NCI-H510A treated with DMSO at 0.1 percent for 48 hours (cell line): ENCODE data around the gene PRPF40B.
A peak's percentile ranks its signal among the peaks of the same experiment; 100 is the strongest.
"Not testable (repeated sequence)": the region's sequence is repeated elsewhere in the genome, so short reads cannot be mapped to it uniquely, and the experiment has no call there.

Experiments used
- DNase-seq: peaks from one replicate; lab custom pipeline; 2025; lab: John Stamatoyannopoulos, UW

PRPF40B gene

GRCh38 chr12:49623142-49623904 lies at the start of gene PRPF40B:
PRPF40B (plus strand) TSS chr12:49623561; CDS start chr12:49623591, 30 bp downstream.
- DNase-seq = peak; percentile 91

GRCh38 chr12:49577589-49578315 lies 45.6 kb upstream of the PRPF40B start:
- DNase-seq = no peak

GRCh38 chr12:49578471-49579112 lies 44.8 kb upstream of the PRPF40B start:
- no peak for DNase-seq

GRCh38 chr12:49580572-49581535 lies 42.5 kb upstream of the PRPF40B start:
- DNase-seq = peak; percentile 82

GRCh38 chr12:49582201-49582600 lies 41.2 kb upstream of the PRPF40B start:
- no peak for DNase-seq

- no peak for DNase-seq
These were observed 40.5 kb upstream of the PRPF40B start for GRCh38 chr12:49582850-49583249.

GRCh38 chr12:49583366-49584094 lies 39.8 kb upstream of the PRPF40B start:
- DNase-seq = no peak

- DNase-seq = no peak
These were observed 38.8 kb upstream of the PRPF40B start for GRCh38 chr12:49584591-49584990.

GRCh38 chr12:49585477-49586459 lies 37.6 kb upstream of the PRPF40B start:
- no peak for DNase-seq

GRCh38 chr12:49587174-49587908 lies 36.0 kb upstream of the PRPF40B start:
- DNase-seq = no peak

GRCh38 chr12:49588281-49588680 lies 35.1 kb upstream of the PRPF40B start:
- no peak for DNase-seq

GRCh38 chr12:49588721-49589516 lies 34.4 kb upstream of the PRPF40B start:
- DNase-seq = no peak

GRCh38 chr12:49598527-49598926 lies 24.8 kb upstream of the PRPF40B start:
- no peak for DNase-seq

- no peak for DNase-seq
These were observed 23.4 kb upstream of the PRPF40B start for GRCh38 chr12:49599961-49600360.

GRCh38 chr12:49603721-49604120 lies 19.6 kb upstream of the PRPF40B start:
- DNase-seq = no peak

- DNase-seq = no peak
These were observed 18.5 kb upstream of the PRPF40B start for GRCh38 chr12:49604856-49605255.

GRCh38 chr12:49605539-49605938 lies 17.8 kb upstream of the PRPF40B start, which contains the start of gene FAM186B:
FAM186B (minus strand) TSS chr12:49605639; CDS start chr12:49605477, 162 bp downstream.
- DNase-seq = not testable (repeated sequence)
